ENCODE measurements around the gene MYO18B.

DNA sequence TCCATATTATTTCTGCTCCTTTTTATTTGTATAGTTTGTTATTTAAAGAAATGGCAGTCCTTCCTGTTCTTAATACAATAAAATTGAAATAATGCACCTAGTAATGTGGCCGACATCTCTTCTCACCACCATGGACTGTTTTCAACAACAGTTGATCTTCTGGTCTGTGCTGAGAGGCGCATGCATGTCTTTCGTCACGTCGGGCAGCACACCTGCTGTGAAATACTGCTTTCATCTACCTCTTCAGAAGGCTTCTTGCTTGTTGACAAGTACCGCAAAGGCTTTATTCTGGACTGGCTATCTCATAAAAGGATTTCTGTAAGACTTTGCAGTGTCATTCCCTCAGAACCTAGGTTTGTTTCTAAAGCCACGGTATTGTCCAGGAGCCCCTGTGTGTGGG is 13.9 kb upstream of the MYO18B start:
- TF ChIP-seq CTCF (IDR thresholded peaks at IDR 0.05) (no peak), POLR2AphosphoS5 (IDR thresholded peaks at IDR 0.05; ENCODE audit: insufficient read depth in 1 of 2, low read depth in 1 of 2) (no peak)

Data from vagina (tissue), 2 donors.